ENCODE measurements around the gene KLF9. TPM values are rescaled to one million over a fixed set of nuclear protein-coding genes. Genes with fewer than 3 reads are reported as not detected.

KLF9 gene
- total RNA-seq, 4 donors from 2014 or later: 71.5 to 198 (median 104) TPM

DNA sequence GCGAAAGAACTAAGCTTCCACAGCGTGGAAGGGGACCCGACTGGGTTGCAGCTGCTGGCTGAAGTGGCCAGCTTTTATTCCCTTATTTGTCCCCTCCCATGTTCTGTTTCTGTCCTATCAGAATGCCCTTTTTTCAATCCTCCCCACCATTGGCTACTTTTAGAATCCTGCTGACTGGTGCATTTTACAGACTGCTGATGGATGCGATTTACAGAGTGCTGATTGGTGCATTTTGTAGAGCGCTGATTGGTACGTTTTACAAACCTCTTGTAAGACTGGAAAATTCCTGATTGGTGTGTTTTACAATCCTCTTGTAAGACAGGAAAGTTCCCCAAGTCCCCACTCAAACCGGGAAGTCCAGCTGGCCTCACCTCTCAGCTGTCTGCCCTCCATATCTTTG is 50.7 kb downstream of the KLF9 start:
- no peak for DNase-seq (ENCODE audit: low spot score in 2 of 2)
- 97 to 98% methylated on average over 7 of the region's 7 CpGs for WGBS, 2 donors
- intact Hi-C loops (cut with DNase I; ENCODE audit: low total_unique reads): no loop called here
- no peak overlapping the region for H3K4me3 ChIP-seq (ENCODE audit: low read depth, poor library complexity, severe bottlenecking)
- TF ChIP-seq POLR2A (IDR thresholded peaks at IDR 0.05): no peak
- TF ChIP-seq, protein P1, sequence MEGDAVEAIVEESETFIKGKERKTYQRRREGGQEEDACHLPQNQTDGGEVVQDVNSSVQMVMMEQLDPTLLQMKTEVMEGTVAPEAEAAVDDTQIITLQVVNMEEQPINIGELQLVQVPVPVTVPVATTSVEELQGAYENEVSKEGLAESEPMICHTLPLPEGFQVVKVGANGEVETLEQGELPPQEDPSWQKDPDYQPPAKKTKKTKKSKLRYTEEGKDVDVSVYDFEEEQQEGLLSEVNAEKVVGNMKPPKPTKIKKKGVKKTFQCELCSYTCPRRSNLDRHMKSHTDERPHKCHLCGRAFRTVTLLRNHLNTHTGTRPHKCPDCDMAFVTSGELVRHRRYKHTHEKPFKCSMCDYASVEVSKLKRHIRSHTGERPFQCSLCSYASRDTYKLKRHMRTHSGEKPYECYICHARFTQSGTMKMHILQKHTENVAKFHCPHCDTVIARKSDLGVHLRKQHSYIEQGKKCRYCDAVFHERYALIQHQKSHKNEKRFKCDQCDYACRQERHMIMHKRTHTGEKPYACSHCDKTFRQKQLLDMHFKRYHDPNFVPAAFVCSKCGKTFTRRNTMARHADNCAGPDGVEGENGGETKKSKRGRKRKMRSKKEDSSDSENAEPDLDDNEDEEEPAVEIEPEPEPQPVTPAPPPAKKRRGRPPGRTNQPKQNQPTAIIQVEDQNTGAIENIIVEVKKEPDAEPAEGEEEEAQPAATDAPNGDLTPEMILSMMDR (IDR thresholded peaks at IDR 0.05): no peak

DNA sequence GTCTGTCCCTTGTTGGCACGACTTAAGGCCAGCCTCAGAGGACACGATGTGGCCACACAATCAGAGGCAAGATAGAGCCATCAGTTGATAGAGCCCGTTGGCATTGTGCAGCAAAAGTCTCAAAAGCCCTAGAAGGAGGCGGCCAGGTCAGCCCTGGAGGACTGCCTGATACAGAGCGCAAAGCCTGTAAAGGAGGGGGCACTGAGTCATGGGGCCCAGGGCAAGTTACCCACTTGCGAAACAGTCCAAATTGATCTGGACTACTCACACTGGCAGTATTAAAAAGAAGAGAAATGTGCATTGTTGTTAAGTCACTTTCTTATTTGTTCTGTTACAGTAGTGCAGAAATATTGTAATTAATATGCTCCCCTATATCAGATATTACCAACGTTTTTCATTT is 51.5 kb downstream of the KLF9 start:
- H3K4me3 ChIP-seq (ENCODE audit: low read depth, poor library complexity, severe bottlenecking): no peak overlapping the region
- WGBS, 2 donors: 85 to 88% methylated on average over 7 of the region's 7 CpGs
- no peak for TF ChIP-seq POLR2A (IDR thresholded peaks at IDR 0.05)
- TF ChIP-seq, protein P1 (IDR thresholded peaks at IDR 0.05): no peak
- intact Hi-C loops (cut with DNase I; ENCODE audit: low total_unique reads): no loop called here
- DNase-seq (ENCODE audit: low spot score in 2 of 2): no peak

DNA sequence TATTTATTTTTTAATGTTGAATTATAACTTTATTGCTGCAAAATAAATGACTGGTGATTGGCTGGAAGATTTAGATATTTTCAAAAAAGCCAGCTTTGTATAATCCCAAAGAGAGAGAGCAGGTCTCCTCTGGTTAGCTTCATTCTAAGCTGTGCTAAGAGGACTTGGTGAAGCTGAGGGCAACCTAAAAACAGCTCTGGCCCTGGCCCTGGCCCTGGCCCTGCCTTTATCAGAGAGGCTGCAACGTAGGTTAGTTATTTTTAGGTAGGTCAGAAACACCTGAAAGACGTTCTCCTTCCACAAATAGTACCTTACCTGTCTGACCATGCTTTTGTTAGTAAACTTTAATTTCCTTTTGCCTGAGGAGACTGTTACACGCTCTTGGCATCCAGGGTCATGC is 58.7 kb downstream of the KLF9 start:
- 74 to 78% methylated on average over 3 of the region's 3 CpGs for WGBS, 2 donors
- no peak overlapping the region for H3K4me3 ChIP-seq (ENCODE audit: low read depth, poor library complexity, severe bottlenecking)
- TF ChIP-seq, protein P1 (IDR thresholded peaks at IDR 0.05): no peak
- no peak for TF ChIP-seq POLR2A (IDR thresholded peaks at IDR 0.05)
- DNase-seq (ENCODE audit: low spot score in 2 of 2): no peak
- intact Hi-C loops (cut with DNase I; ENCODE audit: low total_unique reads): no loop called here

DNA sequence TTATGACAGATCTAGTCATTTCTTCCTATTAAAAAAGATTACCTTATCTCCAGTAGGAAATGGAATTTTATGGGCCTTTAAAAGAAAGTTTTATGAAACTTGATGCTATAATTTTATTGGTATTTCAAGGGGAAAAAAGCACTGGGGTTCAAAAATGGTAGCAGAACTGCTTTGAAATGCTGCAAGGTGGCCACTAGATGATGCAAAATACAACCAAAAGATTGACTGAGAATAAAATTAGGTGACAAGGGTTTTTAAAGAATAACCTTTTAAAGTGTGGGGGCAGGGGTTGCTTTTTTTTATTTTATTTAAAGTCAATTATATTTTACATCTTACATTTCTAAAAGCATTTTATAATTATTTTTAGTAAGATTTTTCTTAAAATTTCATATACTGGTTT is 61.7 kb downstream of the KLF9 start:
- DNase-seq (ENCODE audit: low spot score in 2 of 2): no peak
- intact Hi-C loops (cut with DNase I; ENCODE audit: low total_unique reads): loop anchor here (5.0 kb wide), 1 partner anchor 249 kb away; no protein-coding TSS in a partner anchor
- no peak overlapping the region for H3K4me3 ChIP-seq (ENCODE audit: low read depth, poor library complexity, severe bottlenecking)
- no peak for TF ChIP-seq POLR2A (IDR thresholded peaks at IDR 0.05)
- TF ChIP-seq, protein P1 (IDR thresholded peaks at IDR 0.05): peak in 1 of 3 donors; percentile 30

DNA sequence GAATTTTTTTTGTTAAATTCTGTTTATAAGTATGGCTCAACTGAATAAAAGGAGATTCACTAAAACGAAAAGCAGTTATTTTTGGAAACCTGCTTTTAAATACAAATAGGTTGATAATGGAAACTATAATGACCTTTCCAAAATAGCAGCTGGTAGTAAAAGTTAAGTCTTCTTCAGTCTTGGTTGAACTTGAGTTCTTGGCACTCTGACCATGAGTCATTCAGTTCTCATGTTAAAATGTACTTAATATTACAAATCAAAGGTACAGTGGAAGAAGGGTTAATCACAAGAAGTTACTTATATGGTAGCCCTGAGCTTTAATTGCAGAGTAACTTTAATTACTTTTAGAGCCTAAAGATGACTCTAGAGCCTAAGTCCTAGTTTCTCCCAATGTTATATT is 62.1 kb downstream of the KLF9 start:
- 29 to 47% methylated on average over 1 of the region's 1 CpG for WGBS, 2 donors
- DNase-seq (ENCODE audit: low spot score in 2 of 2): no peak
- no peak overlapping the region for H3K4me3 ChIP-seq (ENCODE audit: low read depth, poor library complexity, severe bottlenecking)
- TF ChIP-seq POLR2A (IDR thresholded peaks at IDR 0.05): no peak
- TF ChIP-seq, protein P1 (IDR thresholded peaks at IDR 0.05): no peak
- intact Hi-C loops (cut with DNase I; ENCODE audit: low total_unique reads): loop anchor here (5.0 kb wide), 1 partner anchor 250 kb away; no protein-coding TSS in a partner anchor

DNA sequence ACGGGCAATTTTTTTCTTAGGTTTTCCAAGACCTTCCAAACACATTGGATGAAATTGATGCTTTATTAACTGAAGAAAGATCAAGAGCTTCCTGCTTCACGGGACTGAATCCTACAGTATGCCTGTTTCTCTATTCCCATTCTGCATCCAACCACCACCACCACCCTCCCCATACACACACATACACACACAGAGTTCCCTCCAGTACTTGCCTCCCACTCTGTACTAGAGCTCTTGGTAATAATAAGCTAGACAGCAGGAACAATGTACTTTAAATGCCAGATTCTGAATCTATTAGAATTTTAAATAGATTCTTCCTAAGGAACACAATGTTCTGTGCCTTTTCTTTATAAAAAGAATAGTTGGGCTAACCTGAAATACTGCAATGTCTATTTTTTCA is 67.4 kb downstream of the KLF9 start:
- 82 to 93% methylated on average over 2 of the region's 2 CpGs for WGBS, 2 donors
- H3K4me3 ChIP-seq (ENCODE audit: low read depth, poor library complexity, severe bottlenecking): no peak overlapping the region
- intact Hi-C loops (cut with DNase I; ENCODE audit: low total_unique reads): no loop called here
- DNase-seq (ENCODE audit: low spot score in 2 of 2): no peak
- TF ChIP-seq, protein P1 (IDR thresholded peaks at IDR 0.05): no peak
- TF ChIP-seq POLR2A (IDR thresholded peaks at IDR 0.05): no peak

Measured in lower leg skin (tissue), 4 donors.